Left ventricle myocardium inferior (tissue), 1 donor: Measurements from ENCODE around the gene ZNF236. TPM values are rescaled to one million over a fixed set of nuclear protein-coding genes. Genes with fewer than 3 reads are reported as not detected.

Experiments
- DNase-seq: peaks from one replicate; pipeline ENCODE4 v3.0.0-alpha.2; 2020
- H3K27ac ChIP-seq: fragments of 200-600 bp; replicated peaks from 2 replicates; pipeline ENCODE4 v1.8.0; 2021
- H3K27me3 ChIP-seq: fragments of 200-600 bp; 2 replicates; pipeline ENCODE4 v1.8.0; 2021; ENCODE audit warnings: low read depth
- H3K36me3 ChIP-seq: fragments of 200-600 bp; 2 replicates; pipeline ENCODE4 v1.8.0; 2021
- H3K4me1 ChIP-seq: fragments of 200-600 bp; 2 replicates; pipeline ENCODE4 v1.8.0; 2021
- H3K4me3 ChIP-seq: fragments of 200-600 bp; 2 replicates; pipeline ENCODE4 v1.8.0; 2021; ENCODE audit warnings: mild to moderate bottlenecking, moderate library complexity
- H3K9me3 ChIP-seq: fragments of 200-600 bp; replicated peaks from 2 replicates; pipeline ENCODE4 v1.8.0; 2021
- CTCF ChIP-seq: fragments of 200-600 bp; IDR thresholded peaks from 2 replicates; pipeline ENCODE4 v1.8.0; 2021; ENCODE audit warnings: antibody characterized with exemption, mild to moderate bottlenecking, borderline replicate concordance
- intact Hi-C: fragments of 100-400 bp; cut with micrococcal nuclease; formaldehyde crosslinking; loops from one replicate; pipeline ENCODE4 v1.11.0; 2022
- total RNA-seq: library from RNA; stranded (reverse); fragmentation: NEBNext Ultra II Directional; extraction: Animal tissue kit (Norgen Biotek cat#: 25700); gene quantifications from one replicate; pipeline ENCODE4 v1.2.1, GENCODE V29; 2021
- donor health status: DM: no; HTN: yes; CAD: no; lungs with severe emphysema.

The ZNF236 gene
- total RNA-seq, 1 donor from 2014 or later: 10.6 TPM

DNA sequence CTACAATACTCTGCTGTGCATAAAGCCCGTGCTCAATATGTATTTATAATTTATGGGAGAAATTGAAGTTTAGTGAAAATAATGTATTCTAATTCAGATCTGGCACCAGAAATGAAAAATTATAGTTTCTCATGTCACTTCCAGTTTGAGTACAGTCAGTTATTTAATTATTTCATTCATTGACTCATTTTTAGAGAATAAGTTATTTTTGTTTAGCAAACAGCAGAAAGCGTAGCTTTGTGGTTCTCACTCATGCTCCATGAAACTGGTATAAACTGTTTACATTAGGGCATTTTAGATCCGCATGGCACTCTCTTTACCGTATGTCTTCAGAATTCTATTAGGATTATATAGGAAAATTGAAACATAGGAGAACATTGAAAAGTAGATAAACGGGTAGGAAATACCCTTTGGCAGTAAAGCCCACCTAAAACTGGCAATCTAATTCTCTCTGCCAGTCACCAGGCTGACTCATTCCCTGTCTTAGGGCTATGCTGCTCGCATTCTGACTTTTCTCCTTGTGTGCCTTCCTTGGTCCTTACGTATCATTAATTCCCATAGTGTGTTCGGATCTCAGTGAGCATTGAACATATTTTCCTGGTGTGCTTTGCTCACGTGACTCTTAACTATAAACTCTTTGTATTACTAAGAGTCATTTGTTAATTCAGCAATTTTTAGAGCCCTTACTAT lies 106.0 kb downstream of the ZNF236 start:
- H3K27me3 ChIP-seq: no peaks in the 10 kb centered on the region
- no peak for TF ChIP-seq CTCF
- no peak for DNase-seq
- no peak overlapping the region for H3K27ac ChIP-seq
- no peak overlapping the region for H3K4me3 ChIP-seq
- intact Hi-C loops: no loop called here
- H3K36me3 ChIP-seq: peaks cover 85% of the 10 kb centered on the region
- no peaks in the 10 kb centered on the region for H3K9me3 ChIP-seq
- no peaks in the 10 kb centered on the region for H3K4me1 ChIP-seq

DNA sequence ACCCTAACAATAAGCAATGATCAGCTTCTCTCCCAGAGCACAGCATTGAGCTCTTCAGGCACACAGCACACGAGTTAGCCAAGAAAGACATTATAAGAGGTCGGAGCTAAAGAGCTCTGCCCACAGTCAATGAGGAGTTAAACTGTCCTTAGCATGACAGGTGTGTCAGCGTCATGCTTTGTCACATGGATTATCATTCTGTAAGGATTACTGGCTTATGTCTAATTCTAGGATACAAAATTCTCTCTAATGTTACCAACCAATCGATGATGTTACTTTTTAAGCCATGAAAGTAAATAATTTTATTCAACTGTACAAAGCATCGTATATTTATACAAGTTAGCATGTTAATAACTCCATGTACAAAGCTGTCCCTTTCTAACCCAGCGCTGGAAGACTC lies 108.8 kb downstream of the ZNF236 start:
- Histone ChIP-seq H3K27ac (no peak overlapping the region), H3K36me3 (peaks cover 70% of the 10 kb centered on the region), H3K27me3 (no peaks in the 10 kb centered on the region), H3K9me3 (no peaks in the 10 kb centered on the region), H3K4me1 (no peaks in the 10 kb centered on the region), H3K4me3 (no peak overlapping the region)
- intact Hi-C loops: no loop called here
- DNase-seq: no peak
- no peak for TF ChIP-seq CTCF

- TF ChIP-seq CTCF: no peak
- DNase-seq: peak; percentile 49
- no peak overlapping the region for H3K4me3 ChIP-seq
- no peak overlapping the region for H3K27ac ChIP-seq
- H3K4me1 ChIP-seq: no peaks in the 10 kb centered on the region
- intact Hi-C loops: no loop called here
- peaks cover 73% of the 10 kb centered on the region for H3K36me3 ChIP-seq
- H3K27me3 ChIP-seq: no peaks in the 10 kb centered on the region
- H3K9me3 ChIP-seq: no peaks in the 10 kb centered on the region
Measured at GRCh38 chr18:76932026-76932819, 109.9 kb downstream of the ZNF236 start.

DNA sequence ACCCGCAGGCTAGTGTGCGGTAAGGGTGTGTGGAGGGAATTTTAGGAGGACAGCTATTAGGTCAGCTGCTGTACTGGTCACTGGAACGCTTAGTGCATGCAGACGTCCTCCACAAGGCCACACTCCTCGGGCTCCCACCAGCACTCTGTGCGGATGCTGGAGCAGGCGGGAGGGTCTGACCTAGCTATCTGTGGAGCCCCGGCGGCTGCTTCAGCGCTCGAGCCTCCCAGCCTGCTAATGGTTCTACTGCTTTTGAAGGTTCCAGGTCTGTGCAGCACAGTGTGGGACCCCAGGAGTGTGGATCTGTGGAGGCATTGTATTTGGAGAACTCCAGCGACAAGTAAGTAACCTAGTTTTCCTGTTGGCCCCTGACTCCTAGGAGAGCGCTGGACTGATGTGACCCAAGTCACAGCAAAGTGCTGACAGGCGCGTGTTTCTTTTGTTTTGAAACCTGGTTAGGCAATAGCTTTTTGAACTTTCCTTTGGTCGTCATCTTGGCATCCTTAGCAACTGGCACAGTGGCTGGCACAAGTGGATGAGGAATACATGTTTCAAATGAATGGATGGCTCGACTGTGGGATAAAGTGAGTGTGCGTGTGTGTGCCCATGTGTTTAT lies 113.5 kb downstream of the ZNF236 start:
- H3K4me3 ChIP-seq: no peak overlapping the region
- DNase-seq: no peak
- H3K27ac ChIP-seq: no peak overlapping the region
- peaks cover 64% of the 10 kb centered on the region for H3K36me3 ChIP-seq
- TF ChIP-seq CTCF: no peak
- H3K27me3 ChIP-seq: no peaks in the 10 kb centered on the region
- no peaks in the 10 kb centered on the region for H3K4me1 ChIP-seq
- intact Hi-C loops: no loop called here
- no peaks in the 10 kb centered on the region for H3K9me3 ChIP-seq

DNA sequence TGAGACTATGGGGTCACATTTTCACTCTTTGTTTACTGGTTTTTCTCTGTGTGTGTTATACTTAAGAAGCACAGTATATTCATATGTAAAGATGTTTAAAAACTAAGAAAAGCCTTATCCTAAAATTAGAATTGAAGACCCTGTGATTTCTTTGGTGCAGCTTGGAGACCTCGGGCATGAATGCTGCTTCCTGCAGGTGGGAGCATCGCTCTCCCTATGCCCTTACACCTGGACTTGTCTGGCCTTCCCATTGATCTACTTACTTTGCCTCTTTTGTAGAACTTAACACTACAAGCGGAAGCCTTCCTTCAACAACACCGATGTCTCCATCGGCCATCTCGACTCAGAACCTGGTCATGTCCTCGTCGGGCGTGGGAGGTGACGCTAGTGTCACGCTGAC lies 114.5 kb downstream of the ZNF236 start:
- no peak for TF ChIP-seq CTCF
- intact Hi-C loops: no loop called here
- Histone ChIP-seq H3K4me3 (no peak overlapping the region), H3K27ac (no peak overlapping the region), H3K36me3 (peaks cover 68% of the 10 kb centered on the region), H3K27me3 (no peaks in the 10 kb centered on the region), H3K4me1 (no peaks in the 10 kb centered on the region), H3K9me3 (no peaks in the 10 kb centered on the region)
- no peak for DNase-seq
